Measurements from ENCODE around the gene RABEP1.

GRCh38 chr17:5254903-5255521, 27.1 kb upstream of the RABEP1 start:
- TF ChIP-seq CTCF (IDR thresholded peaks at IDR 0.05) (no peak), POLR2A (IDR thresholded peaks at IDR 0.05) (no peak)

All from uterus (tissue), 2 donors.